Stimulated activated CD4-positive, alpha-beta T cell treated with anti-CD3 and anti-CD28 coated beads, Interleukin-4, amount 100 ng/mL, for 1 hour (primary cell): ENCODE data around the gene TNFRSF12A.

Experiments
- DNase-seq: peaks from one replicate; pipeline ENCODE4 v3.0.0-alpha.2; 2020

TNFRSF12A gene

DNA sequence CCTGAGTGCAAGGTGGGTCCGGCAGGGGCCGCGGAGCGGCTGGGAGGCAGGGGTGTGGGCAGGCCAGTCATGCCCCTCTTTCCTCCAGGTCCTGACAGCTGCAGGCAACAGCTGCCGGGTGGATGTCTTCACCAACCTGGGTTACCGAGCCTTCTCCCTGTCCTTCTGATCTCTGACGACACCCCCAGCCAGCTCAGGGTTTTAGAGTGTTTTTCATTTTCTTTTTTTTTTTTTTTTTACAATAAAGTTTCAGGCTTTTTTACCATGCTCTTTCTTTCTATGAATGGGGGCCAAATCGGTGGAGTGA is 7.3 kb downstream of the TNFRSF12A start:
- no peak for DNase-seq

DNA sequence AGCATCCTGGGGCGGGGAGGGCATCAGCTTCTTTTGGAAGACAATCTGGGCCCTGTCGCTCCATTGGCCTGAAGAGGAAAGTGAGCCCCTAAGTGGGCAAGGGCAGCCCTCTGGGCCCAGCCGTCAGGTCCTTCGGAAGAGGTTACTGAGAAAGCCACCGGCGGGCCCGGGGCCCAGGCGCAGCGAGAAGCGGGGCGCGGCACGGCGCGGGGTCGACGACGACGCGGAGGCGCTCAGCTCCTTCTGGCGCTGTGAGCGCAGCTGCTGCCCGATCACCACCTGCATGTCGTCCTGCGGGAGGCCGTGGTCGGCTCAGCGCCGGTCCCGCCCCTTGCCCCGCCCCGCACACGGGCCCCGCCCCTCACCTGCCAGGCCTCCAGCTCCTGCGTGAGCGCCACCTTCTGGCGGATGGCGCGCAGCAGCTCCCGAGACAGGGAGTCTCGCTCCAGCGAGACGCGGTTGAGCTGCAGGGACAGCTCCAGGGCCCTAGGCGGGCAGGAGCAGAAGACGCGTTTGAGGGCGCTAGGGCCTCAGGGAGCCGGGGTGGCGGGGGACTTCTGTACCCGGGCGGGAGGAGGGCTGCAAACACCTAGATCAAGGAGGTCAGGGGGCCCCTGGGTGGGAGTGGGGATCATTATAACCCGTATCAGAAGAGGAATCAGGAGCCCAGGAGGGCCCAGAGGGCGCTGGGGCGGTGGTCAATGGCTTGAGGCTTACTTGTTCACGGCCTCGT is 8.0 kb downstream of the TNFRSF12A start:
- peak; percentile 90 for DNase-seq

DNA sequence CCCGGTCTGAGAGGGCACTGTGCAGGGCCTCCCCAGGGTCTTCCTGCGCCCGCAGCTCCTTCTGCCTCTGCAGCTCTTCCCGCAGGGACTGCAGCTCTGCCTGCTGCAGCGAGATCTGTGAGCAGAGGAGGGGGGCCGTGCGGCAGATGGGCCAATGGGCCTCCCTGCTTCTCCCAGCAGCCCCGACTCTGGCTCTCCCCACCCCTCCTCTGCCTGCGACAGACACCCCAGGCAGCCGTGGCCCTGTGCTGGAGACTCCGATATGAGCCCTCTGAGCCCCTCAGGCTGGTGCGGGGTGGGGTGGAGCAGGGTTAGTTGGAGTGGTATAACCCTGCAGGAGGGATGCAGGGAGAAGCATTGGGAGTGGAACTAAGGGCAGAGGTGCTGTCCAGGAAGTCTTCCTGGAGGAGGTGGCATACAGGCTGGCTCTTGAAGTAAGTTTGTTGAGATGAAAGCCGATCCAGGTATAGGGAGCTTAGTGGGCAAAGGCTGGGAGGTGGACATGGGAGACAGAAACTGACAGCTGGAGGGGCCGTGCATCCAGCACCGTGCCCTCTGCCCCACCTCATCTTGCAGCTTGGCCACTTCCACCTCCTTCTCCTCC is 8.7 kb downstream of the TNFRSF12A start:
- DNase-seq: no peak

DNA sequence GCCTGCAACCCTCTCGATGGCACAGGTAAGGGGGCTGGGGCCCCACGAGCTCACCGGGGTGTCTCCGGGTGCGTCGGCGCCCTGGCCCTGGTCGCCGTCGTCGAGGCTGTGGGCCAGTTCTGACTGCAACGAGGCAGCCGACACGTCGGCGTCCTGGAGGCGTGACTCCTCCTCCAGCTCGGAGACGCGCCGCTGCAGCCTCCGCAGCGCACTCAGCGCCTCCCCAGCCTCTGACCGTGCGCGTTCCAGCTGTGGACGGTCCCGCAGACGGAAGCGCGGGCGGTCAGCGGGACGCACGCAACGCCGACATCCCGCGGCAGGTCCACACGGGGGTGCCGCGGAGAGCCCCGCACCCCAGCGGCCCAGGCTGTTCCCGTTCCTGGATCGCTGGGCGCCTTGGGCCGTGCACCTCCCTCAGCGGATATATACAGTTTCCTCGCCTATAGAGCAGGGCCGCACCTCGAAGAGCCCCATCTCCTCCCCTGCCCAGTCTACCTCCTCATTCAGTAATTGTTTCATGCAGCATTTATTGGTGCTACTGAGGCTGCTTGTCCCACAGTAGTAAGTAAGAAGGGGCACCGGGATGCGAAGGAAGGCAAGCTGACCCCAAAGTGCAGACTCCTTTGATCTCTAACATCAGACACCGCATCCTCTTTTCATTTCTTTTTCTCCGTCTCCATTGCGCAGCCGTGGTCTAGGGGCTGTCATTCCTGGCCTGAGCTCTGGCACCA is 9.5 kb downstream of the TNFRSF12A start:
- peak; percentile 57 for DNase-seq

DNA sequence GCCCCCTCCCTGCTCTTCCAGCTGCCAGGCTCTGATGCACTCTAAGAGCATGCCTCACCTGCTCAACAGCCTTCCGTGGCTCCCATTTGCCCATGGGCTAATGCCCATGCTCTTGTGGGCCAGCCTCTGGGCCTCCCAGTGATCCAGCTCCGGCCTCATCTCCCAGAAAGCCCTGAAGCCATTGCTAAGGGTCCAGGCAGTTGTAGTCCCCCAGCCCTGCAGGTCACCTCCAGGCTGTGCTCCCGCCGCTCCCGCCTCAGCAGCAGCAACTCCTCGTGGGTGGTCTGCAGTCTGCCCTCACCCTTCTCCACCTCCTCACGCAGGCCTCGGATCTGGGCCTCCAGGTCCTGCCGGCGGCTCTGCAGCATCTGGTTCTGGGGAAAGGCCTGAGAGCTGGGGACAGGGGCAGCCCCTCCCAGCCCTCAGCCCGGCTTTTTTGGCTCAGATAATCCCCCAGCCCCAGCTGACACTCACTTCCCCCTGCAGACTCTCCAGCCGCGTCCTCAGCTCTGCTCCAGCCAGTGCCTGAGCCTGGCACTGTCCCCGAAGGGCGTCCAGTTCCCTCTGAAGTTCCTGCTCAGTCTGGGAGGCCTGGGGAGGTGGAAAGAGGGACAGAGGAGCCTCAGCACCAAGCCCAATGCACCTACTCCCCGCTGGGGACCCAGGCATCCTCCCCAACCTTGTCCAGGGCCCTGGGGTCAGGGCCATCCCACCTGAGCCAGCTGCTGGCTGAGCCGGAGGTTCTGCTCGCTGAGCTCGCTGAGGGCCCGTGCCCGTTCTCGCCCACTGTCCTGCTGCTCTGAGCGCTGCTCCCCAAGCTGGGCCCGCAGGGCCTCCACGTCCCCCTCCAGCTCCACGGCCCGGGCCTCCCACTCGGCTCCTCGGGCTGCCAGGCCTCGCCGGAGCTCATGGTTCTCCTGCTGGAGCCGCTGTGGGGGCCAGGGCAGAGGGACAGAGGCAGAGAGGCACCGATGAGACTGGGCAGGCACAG is 10.3 kb downstream of the TNFRSF12A start:
- no peak for DNase-seq

DNA sequence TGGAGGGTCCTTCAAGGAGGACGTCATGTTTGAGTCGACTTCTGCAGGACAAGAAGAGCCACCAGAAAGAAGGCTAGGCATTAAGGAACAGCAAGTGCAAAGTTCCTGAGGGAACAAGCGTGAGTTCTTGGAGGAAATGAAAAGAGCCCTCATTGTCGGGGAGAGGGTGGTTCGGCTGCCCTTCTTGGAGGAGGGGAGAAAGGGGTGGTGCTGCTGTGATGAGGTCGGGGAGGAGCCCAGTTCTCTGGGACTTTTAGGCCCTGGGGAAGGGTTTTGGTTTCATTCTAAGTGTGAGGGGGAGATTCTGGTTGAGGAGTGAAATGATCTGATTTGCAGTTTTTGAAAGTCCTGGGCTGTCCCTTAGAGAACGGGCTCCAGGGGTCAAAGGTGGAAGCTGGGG is 12.5 kb downstream of the TNFRSF12A start:
- no peak for DNase-seq

DNA sequence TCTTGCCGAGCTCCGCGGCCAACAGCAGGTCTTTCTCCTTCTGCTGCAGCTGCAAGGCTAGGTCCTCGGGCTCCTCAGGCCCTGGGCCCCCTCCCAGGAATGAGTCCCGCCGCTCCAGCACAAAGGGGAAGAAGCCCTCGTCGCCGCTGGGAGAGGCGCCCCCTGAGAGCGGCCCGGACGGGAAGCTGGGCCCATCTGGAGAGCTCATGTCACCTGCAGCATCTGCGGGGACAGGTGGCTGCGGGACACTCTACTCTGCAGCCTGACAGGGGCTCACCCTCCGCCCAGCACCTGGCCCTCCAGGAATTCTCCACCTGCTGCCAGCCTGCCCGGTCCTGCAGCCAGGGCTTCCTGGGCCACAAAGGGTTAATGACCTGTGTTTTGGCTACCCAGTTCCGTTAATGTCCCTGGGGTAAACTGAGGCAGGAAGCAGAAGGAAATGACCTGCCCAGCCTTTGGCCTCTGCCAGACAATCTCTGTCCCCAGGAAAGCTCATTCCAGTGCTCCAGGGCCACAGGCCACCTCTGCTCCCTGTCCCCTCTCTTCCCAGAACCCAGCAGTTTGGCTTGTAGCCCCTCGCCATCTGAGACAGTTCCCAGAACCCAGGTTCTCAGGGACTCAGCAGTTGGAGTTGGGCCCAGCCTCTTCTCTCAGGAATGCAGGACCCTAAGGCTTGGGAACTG is 15.3 kb downstream of the TNFRSF12A start:
- DNase-seq: no peak

DNA sequence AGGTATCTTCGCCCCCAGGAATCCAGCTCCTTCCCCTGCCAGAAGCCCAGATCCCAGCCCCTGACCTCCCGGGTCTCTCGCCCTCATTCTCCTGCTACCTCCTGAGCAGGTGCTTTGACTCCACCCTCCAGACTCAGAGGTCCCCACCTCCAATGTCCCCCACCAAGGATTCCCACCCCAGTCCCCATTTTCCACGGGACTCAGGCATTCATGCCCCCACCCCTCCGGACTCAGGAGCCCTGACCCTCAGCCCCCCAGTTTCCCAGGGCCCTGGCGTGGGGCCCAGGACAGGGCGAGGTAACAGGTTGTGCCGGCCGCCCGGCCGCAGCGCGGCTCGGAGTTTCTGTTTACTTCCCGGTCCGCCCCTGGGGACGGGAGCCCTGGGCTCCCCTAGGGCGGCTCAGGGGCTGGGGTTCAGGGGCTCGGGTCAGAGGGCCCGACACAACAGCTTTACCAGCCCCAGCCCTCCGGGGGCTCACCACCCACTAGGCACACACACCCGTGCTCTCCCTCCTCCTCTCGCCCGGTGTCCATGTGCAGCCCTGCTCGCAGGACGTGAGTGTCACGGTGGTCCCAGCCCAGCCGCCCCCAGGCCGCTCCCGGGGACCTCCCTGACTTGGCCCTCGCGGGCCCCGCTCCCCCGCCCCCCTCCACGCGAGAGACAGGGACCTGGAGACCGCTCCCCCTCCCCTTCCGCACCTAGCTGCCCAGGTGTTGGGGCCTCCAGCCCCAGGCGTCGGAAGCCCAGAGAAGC is 16.0 kb downstream of the TNFRSF12A start:
- no peak for DNase-seq

DNA sequence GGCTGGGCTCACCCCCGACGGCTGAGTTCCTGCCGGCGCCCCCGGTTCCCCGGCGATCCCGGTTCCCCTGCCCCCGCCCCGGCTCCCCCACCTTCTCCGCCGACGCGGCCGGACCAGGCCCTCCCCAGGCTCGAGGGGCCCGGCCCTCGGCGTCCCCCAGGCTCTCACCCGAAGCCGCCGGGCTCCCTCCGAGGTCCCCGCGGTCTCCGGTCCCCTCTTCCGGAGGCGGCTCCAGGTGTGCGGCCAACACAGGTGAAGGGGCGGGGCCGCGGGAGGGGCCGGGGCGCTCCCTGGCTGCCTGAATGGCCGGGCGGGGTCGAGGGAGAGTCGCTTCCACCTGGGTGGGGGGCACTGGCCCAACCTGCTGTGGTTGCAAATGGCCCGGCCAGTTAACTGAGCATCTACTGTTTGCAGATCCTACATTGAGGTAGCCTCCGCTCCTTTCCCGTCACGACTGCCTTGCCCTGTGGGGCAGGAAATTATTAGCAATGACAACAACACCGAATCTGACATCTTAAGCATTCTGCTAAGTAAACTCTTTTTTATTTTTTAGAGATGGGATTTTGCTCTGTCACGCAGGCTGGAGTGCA is 16.7 kb downstream of the TNFRSF12A start, which contains the start of gene BICDL2:
Gene BICDL2, minus strand, starts transcription at position 219 of the 590 bp plus-strand sequence. CDS start 1,448 bp downstream, outside the sequence.
- no peak for DNase-seq

DNA sequence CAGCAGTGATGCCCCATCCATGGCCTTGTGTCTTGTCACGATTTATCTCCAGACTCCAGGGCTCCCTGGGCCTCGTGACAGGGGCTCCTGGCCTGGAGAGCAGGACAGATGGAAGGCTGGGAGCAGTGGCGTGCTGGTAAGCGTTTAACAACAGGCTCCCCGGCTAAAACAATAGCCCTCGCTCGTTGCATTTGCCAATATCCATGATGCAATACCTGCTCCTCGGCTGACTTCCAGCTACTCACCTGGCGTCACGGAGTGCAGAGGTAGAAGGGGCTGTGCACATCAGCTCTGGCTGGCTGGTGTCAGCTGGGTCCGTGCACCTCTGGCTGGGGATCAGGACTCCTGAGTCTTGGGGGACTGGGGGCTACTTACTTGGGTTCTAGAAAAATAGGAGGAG is 18.1 kb downstream of the TNFRSF12A start:
- no peak for DNase-seq

DNA sequence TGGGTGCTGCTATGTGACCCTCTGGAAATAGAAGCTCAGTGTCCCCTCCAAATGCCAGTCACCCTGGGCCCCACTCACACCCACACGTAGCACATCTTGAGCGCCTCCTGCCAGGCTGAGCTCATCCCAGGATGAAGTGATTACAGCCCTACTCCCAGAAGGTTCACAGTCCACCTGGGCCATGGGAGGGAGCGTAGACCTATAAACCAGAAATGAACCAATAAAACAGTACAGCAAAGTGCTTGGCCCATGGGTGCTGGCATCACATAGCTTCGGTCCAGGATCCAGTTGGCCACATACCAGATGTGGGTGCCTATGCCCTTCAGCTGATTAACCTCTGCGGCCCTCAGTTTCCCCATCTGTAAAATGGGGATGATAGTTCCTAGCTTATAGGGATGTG is 18.7 kb downstream of the TNFRSF12A start:
- DNase-seq: no peak

DNA sequence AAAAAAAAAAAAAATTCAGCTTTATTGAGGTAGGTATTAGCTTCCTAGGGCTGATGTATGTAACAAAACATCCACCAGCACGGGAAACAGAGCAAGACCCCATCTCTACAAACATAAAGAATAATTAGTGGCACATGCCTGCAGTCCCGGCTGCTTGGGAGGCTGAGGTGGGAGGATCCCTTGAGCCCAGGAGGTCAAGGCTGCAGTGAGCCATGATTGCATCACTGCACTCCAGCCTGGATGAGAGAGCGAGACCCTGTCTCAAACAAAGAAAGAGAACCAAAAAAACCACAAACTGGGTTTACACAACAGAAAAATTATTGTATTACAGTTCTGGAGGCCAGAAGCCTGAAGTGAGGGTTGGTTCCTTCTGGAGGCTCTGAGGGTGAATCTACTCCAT is 22.2 kb downstream of the TNFRSF12A start:
- no peak for DNase-seq

DNA sequence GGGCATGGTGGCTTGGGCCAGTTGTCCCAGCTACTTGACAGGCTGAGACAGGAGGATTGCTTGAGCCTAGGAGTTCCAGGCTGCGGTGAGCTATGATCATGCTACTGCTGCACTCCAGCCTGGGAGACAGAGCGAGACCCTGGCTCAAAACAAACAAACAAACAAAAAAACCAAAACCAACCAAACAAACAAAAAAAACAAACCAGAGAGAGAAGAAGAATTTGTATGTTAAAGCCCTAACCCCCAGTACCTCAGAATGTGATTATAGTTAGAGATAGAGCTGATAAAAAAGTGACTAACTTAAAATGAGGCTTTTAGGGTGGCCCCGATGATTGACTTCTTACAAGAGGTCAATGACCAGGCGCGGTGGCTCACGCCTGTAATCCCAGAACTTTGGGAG is 24.5 kb downstream of the TNFRSF12A start:
- no peak for DNase-seq

DNA sequence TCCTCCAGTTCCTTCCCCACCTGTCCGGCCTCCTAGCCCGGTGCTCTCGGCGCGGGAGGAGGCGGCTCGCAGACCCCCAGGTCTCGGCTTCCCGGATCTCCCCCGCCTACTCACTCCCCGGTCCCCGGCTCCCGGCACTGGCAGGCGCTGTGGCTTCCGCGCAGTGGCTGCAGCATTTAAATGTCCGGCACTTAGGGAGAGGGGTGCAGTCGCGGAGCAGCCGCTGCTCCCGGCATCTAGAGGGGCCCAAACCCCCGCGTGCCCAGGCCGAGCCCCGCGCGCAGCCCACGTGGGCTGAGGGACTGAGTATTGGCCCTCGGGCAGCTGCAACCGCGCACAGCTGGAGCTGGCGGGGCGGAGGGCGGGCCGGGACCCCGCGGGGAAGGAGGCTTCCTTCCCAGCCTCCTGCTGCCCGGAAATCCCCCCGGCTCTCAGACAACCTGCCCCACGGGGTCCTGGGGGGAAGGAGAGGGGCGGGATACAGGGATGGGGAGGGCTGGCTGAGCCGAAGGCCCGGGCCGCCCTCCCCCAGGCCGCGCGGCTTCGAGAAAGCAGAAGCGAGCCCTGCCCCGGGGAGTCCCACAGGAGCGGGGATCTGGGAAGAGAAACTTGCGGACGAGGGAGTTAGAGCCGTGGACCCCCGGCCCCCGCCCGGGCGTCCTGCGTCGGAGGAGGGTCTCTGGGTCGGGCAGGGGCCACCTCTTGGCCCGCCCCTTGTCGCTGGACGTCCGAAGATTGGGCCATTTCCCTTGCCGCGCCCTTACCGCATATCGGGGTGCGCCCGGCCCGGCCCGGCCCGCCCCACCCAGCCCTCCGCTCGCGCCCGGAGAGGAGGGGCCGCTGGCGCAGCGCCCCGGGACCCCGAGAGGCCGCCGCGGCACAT is 25.8 kb downstream of the TNFRSF12A start, which contains the start of gene MMP25:
Gene MMP25, plus strand, starts transcription at position 804 of the 883 bp plus-strand sequence. CDS start 357 bp downstream, outside the sequence.
- DNase-seq: no peak

DNA sequence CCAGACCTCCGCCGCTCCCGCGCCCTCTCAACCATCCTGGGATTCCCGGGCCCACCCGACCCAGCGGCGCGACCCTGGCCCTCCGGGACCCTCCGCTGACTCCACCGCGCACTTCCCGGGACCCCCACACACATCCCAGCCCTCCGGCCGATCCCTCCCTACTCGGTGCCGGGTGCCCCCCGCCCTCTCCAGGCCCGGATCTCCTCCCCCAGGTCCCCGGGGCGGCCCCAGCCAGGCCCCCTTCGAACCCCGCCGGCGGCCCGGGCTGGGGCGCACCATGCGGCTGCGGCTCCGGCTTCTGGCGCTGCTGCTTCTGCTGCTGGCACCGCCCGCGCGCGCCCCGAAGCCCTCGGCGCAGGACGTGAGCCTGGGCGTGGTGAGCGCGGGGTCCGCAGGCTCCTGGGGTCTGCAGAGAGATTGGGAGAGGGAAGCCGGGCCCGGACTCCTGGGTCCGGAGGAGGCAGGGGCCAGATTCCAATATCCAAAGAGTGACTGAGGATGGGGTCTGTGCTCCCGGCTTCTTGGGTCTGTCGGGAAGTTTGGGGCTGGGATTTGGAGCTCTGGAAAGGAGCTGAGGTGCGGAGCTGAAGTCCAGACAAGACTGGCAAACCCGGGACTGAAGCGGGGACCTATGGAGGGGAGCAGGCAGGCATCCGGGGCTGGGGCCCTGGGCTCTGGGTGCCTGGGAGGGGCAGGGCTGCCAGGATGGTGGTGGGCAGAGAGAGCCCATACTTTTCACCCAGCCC is 26.6 kb downstream of the TNFRSF12A start:
- DNase-seq: no peak

DNA sequence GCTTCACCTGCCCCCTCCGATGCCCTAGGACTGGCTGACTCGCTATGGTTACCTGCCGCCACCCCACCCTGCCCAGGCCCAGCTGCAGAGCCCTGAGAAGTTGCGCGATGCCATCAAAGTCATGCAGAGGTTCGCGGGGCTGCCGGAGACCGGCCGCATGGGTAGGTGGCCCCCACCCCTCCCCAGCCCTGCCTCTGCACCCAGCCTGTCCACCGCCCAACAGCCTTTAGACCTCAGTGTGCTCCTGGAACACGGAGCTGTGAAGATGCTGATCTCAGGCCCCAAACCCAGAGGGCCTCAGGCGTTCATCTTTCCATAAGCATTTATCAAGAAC is 27.2 kb downstream of the TNFRSF12A start:
- no peak for DNase-seq

DNA sequence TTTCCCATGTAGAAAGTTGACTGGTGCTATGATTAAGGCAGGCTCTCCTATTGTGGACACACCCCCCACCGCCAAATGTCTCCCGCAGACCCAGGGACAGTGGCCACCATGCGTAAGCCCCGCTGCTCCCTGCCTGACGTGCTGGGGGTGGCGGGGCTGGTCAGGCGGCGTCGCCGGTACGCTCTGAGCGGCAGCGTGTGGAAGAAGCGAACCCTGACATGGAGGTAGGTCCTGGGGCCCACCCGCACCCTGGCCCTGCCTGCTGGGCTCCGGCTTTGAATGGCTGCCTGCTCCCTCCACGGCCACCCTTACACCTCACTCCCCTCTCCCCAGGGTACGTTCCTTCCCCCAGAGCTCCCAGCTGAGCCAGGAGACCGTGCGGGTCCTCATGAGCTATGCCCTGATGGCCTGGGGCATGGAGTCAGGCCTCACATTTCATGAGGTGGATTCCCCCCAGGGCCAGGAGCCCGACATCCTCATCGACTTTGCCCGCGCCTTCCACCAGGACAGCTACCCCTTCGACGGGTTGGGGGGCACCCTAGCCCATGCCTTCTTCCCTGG is 29.8 kb downstream of the TNFRSF12A start:
- DNase-seq: no peak

DNA sequence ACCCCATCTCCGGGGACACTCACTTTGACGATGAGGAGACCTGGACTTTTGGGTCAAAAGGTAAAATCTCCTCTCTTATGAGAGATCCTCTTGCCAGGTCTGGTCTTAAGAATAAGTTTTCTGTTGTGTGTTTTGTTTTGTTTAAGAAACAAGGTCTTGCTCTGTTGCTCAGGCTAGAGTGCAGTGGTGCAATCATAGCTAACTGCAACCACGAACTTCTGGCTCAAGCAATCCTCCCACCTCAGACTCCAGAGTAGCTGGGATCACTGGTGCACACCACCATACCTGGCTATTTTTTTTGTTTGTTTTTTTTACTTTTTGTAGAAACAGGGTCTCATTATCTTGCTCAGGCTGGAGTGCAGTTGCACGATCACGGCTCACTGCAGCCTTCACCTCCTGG is 30.3 kb downstream of the TNFRSF12A start:
- no peak for DNase-seq

DNA sequence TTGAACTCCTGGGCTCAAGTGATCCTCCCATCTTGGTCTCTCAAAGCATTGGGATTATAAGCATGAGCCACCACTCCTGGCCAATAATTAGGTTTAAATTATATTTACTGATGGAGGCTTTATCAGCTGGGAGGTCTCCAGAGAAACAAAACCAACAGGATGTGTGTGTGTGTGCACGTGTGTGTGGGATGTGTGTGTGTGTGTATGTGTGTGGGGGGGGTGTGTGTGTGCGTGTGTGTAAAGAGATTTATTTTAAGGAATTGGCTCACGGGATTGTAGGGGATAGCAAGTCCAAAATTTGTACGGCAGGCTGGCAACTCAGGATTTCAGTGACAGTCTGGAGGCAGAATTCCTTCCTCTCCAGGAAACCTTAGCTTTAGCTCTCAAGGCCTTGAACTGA is 30.8 kb downstream of the TNFRSF12A start:
- DNase-seq: no peak
